Fibroblast of lung (primary cell): Measurements from ENCODE around the gene KRCC1. TPM values are rescaled to one million over a fixed set of nuclear protein-coding genes. Genes with fewer than 3 reads are reported as not detected.
"Not testable (repeated sequence)": the region's sequence is repeated elsewhere in the genome, so short reads cannot be mapped to it uniquely, and the experiment has no call there.

Experiments used
- DNase-seq, 2 donors: peaks; one replicate each; pipeline versions ENCODE4 v3.0.0 to v3.0.0-alpha.2; 2010; ENCODE audit warnings: low read depth in 2 of 2
- H2AFZ ChIP-seq: 2 replicates; pipeline ENCODE4 v1.5.1; 2012; ENCODE audit warnings: low read length, control low read depth, inconsistent platforms
- H3K27ac ChIP-seq: 2 replicates; pipeline ENCODE4 v1.5.1; 2011; ENCODE audit warnings: low read length, control low read depth; ENCODE audit not compliant: insufficient read depth
- H3K27me3 ChIP-seq: 2 replicates; pipeline ENCODE4 v1.5.1; 2011; ENCODE audit warnings: mild to moderate bottlenecking, low read length; ENCODE audit not compliant: control insufficient read depth, insufficient read depth
- H3K36me3 ChIP-seq: 2 replicates; pipeline ENCODE4 v1.5.1; 2011; ENCODE audit warnings: low read length; ENCODE audit not compliant: control insufficient read depth, insufficient read depth
- H3K4me1 ChIP-seq: 2 replicates; pipeline ENCODE4 v1.5.1; 2011; ENCODE audit warnings: low read length; ENCODE audit not compliant: control insufficient read depth, insufficient read depth; ENCODE audit errors: extremely low read depth
- H3K4me2 ChIP-seq: 2 replicates; pipeline ENCODE4 v1.5.1; 2011; ENCODE audit warnings: low read length, control low read depth; ENCODE audit not compliant: insufficient read depth; ENCODE audit errors: extremely low read depth
- H3K4me3 ChIP-seq, 4 experiments: fragments of 200-600 bp in 1 of 4; sonication (generic) in 1 of 4; replicated peaks in 1 of 4; 2 replicates each; pipeline ENCODE4 v1.5.1; 2011 to 2016; ENCODE audit warnings: low read length in 4 of 4, low read depth in 3 of 4, mild to moderate bottlenecking in 3 of 4, control low read depth in 2 of 4, inconsistent platforms in 1 of 4, mixed read lengths in 1 of 4; ENCODE audit not compliant: insufficient read depth in 1 of 4; ENCODE audit errors: control extremely low read depth in 1 of 4
- H3K79me2 ChIP-seq: 2 replicates; pipeline ENCODE4 v1.5.1; 2012; ENCODE audit warnings: mild to moderate bottlenecking, low read length, inconsistent platforms; ENCODE audit not compliant: control insufficient read depth, insufficient read depth
- H3K9ac ChIP-seq: 2 replicates; pipeline ENCODE4 v1.5.1; 2011; ENCODE audit warnings: mild to moderate bottlenecking, low read length, control low read depth; ENCODE audit not compliant: insufficient read depth
- H3K9me3 ChIP-seq: 2 replicates; pipeline ENCODE4 v1.5.1; 2012; ENCODE audit warnings: low read depth, low read length; ENCODE audit not compliant: control insufficient read depth, insufficient read depth
- H4K20me1 ChIP-seq: 2 replicates; pipeline ENCODE4 v1.5.1; 2011; ENCODE audit warnings: low read length; ENCODE audit not compliant: control insufficient read depth, insufficient read depth; ENCODE audit errors: extremely low read depth
- CTCF ChIP-seq, 2 donors: IDR thresholded peaks in 1 of 2; conservative IDR thresholded peaks in 1 of 2; 1 replicate in 1 of 2; 2 replicates in 1 of 2; pipeline ENCODE4 v1.5.1; 2011 to 2012; ENCODE audit warnings: low read length in 2 of 2, control low read depth in 1 of 2, inconsistent platforms in 1 of 2, low read depth in 1 of 2, mild to moderate bottlenecking in 1 of 2
- EZH2 ChIP-seq: IDR thresholded peaks from 2 replicates; pipeline ENCODE4 v1.5.1; 2012; ENCODE audit warnings: low read length, control low read depth, mild to moderate bottlenecking; ENCODE audit errors: missing control alignments
- polyA plus RNA-seq, 2 donors: library from polyadenylated mRNA; depleted of rRNA in 1 of 2; stranded (reverse) in 1 of 2; unstranded in 1 of 2; fragments of >200 nt; gene quantifications; 2 replicates each; pipeline ENCODE4 v1.2.1, GENCODE V29; 2011 to 2012; ENCODE audit warnings: missing spikeins in 1 of 2
- total RNA-seq: library from RNA; depleted of rRNA; stranded (reverse); fragments of >200 nt; gene quantifications from 2 replicates; pipeline ENCODE4 v1.2.1, GENCODE V29; 2014

Gene KRCC1
- total and polyA plus RNA-seq, 2 donors (not counting 1 experiment from before 2014, with no cell fraction given), result 39.3 to 44.4 TPM

GRCh38 chr2:88051792-88052191 lies 3.8 kb downstream of the KRCC1 start:
- H3K27me3 ChIP-seq, result no peaks in the 10 kb centered on the region
- H3K36me3 ChIP-seq, result no peaks in the 10 kb centered on the region
- H4K20me1 ChIP-seq, result no peaks in the 10 kb centered on the region
- DNase-seq, result no peak
- no peak overlapping the region for H3K4me2 ChIP-seq
- no peak overlapping the region for H3K4me3 ChIP-seq
- H3K9ac ChIP-seq, result no peak overlapping the region
- H3K27ac ChIP-seq, result no peak overlapping the region
- peaks cover 32% of the 10 kb centered on the region for H3K79me2 ChIP-seq
- no peak overlapping the region for H2AFZ ChIP-seq
- peaks cover 7% of the 10 kb centered on the region for H3K4me1 ChIP-seq
- TF ChIP-seq EZH2, result no peak
- H3K9me3 ChIP-seq, result no peaks in the 10 kb centered on the region

GRCh38 chr2:88049622-88050021 lies 6.0 kb downstream of the KRCC1 start:
- Histone ChIP-seq H3K27ac (no peak overlapping the region), H3K4me3 (no peak overlapping the region), H3K9me3 (no peaks in the 10 kb centered on the region), H2AFZ (no peak overlapping the region), H3K79me2 (peaks cover 30% of the 10 kb centered on the region), H3K9ac (no peak overlapping the region), H3K27me3 (no peaks in the 10 kb centered on the region), H3K36me3 (no peaks in the 10 kb centered on the region), H4K20me1 (no peaks in the 10 kb centered on the region), H3K4me2 (no peak overlapping the region), H3K4me1 (peaks cover 5% of the 10 kb centered on the region)
- DNase-seq, result no peak
- TF ChIP-seq EZH2 (no peak), CTCF (conservative IDR thresholded peaks at IDR 0.05 in 1 of 2, IDR thresholded peaks at IDR 0.05 in 1 of 2; ENCODE audit: low read depth in 1 of 2, low read length in 2 of 2) (no peak)

GRCh38 chr2:88048541-88048940 lies 7.0 kb downstream of the KRCC1 start:
- peaks cover 21% of the 10 kb centered on the region for H3K79me2 ChIP-seq
- TF ChIP-seq CTCF (conservative IDR thresholded peaks at IDR 0.05 in 1 of 2, IDR thresholded peaks at IDR 0.05 in 1 of 2; ENCODE audit: low read depth in 1 of 2, low read length in 2 of 2) (no peak), EZH2 (no peak)

DNA sequence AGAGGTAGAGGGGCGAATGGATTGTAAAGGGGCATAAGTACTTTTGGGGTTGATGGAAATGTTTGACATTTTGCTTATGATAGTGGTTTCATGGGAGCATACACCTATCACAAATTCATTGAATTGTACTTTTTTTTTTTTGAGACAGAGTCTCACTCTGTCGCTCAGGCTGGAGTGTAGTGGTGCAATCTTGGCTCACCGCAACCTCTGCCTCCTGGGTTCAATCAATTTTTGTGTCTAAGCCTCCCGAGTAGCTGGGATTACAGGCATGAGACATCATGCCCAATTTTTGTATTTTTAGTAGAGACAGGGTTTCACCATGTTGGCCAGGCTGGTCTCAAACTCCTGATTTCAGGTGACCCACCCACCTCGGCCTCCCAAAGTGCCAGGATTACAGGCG lies 10.0 kb downstream of the KRCC1 start:
- H3K9me3 ChIP-seq, H3K79me2 ChIP-seq: not testable (repeated sequence)

More at GRCh38 chr2:88048541-88048940, 7.0 kb downstream of the KRCC1 start:
- Histone ChIP-seq H3K27me3 (no peaks in the 10 kb centered on the region), H3K27ac (no peak overlapping the region), H3K9me3 (no peaks in the 10 kb centered on the region), H3K4me1 (no peaks in the 10 kb centered on the region), H3K4me3 (no peak overlapping the region), H2AFZ (no peak overlapping the region), H3K4me2 (no peak overlapping the region), H4K20me1 (no peaks in the 10 kb centered on the region), H3K9ac (no peak overlapping the region), H3K36me3 (no peaks in the 10 kb centered on the region)
- DNase-seq, result no peak

More for the DNA sequence above, 10.0 kb downstream of the KRCC1 start:
- H2AFZ ChIP-seq, DNase-seq, H4K20me1 ChIP-seq, H3K36me3 ChIP-seq, H3K27me3 ChIP-seq, H3K27ac ChIP-seq, H3K4me1 ChIP-seq, H3K4me2 ChIP-seq, H3K9ac ChIP-seq, H3K4me3 ChIP-seq: not testable (repeated sequence)
